Middle frontal gyrus (tissue), 1 donor: ENCODE measurements around the gene RPL22.

Source experiments
- DNase-seq: peaks from one replicate; pipeline ENCODE4 v3.0.0-alpha.2; 2015; ENCODE audit warnings: low spot score; ENCODE audit errors: extremely low spot score

Gene RPL22

GRCh38 chr1:6205849-6206519 is 6.6 kb upstream of the RPL22 start, which contains the start of gene RNF207:
RNF207 (plus strand) TSS chr1:6206119; CDS start chr1:6206536, 417 bp downstream.
- no peak for DNase-seq

- no peak for DNase-seq
These were observed 2.9 kb upstream of the RPL22 start for GRCh38 chr1:6202256-6202655.

- no peak for DNase-seq
These were observed 904 bp upstream of the RPL22 start for GRCh38 chr1:6200188-6200809.

GRCh38 chr1:6198646-6199297 is 623 bp downstream of the RPL22 start:
- no peak for DNase-seq

GRCh38 chr1:6197746-6198427 is 1.5 kb downstream of the RPL22 start:
- no peak for DNase-seq

GRCh38 chr1:6191968-6192367 is 7.4 kb downstream of the RPL22 start:
- no peak for DNase-seq

GRCh38 chr1:6188466-6188865 is 10.9 kb downstream of the RPL22 start:
- DNase-seq = no peak

- no peak for DNase-seq
These were observed 13.6 kb downstream of the RPL22 start for GRCh38 chr1:6185635-6186382.

- no peak for DNase-seq
These were observed 14.2 kb downstream of the RPL22 start for GRCh38 chr1:6185151-6185550.

- DNase-seq = no peak
These were observed 15.2 kb downstream of the RPL22 start for GRCh38 chr1:6184083-6184783.

- no peak for DNase-seq
These were observed 15.8 kb downstream of the RPL22 start for GRCh38 chr1:6183520-6183989.

- no peak for DNase-seq
These were observed 18.0 kb downstream of the RPL22 start for GRCh38 chr1:6181347-6181770.

GRCh38 chr1:6180707-6181311 is 18.6 kb downstream of the RPL22 start:
- no peak for DNase-seq

- no peak for DNase-seq
These were observed 19.1 kb downstream of the RPL22 start, which contains the start of gene CHD5 for GRCh38 chr1:6180268-6180706. CHD5 (minus strand) TSS chr1:6180321; CDS start chr1:6180023, 298 bp downstream.

- no peak for DNase-seq
These were observed 19.7 kb downstream of the RPL22 start for GRCh38 chr1:6179564-6180175.

GRCh38 chr1:6178751-6179563 is 20.4 kb downstream of the RPL22 start:
- DNase-seq = no peak

GRCh38 chr1:6177681-6178380 is 21.6 kb downstream of the RPL22 start:
- no peak for DNase-seq

- DNase-seq = no peak
These were observed 22.6 kb downstream of the RPL22 start for GRCh38 chr1:6176779-6177178.
